ENCODE results near the gene USP44. TPM values are rescaled to one million over a fixed set of nuclear protein-coding genes. Genes with fewer than 3 reads are reported as not detected.

Gene USP44
- total RNA-seq, 1 donor from 2014 or later: 13.3 TPM

DNA sequence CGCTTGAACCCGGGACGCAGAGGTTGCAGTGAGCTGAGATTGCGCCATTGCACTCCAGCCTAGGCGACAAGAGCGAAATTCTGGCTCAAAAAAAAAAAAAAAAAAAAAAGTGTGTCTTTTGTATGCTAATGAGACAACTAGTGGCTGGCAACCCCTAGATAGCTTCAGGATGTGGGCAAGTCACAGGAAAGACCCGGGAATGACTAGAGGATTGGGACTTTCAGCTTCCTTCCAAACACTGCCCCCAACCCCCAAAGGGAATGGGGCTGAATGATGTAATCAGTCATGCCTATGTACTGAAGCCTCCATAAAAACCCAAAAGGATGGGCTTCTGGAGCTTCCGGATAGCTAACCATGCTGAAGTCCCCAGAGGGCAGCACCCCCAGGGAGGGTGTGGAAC, 28.6 kb downstream of the USP44 start:
- H3K4me1 Mint-ChIP-seq (ENCODE audit: low read depth): no peaks in the 10 kb centered on the region
- no peak for TF ChIP-seq CTCF (IDR thresholded peaks at IDR 0.05; ENCODE audit: unreplicated experiment)
- peaks cover 9% of the 10 kb centered on the region for H3K36me3 Mint-ChIP-seq (ENCODE audit: insufficient read depth)
- H3K27ac Mint-ChIP-seq: no peak overlapping the region
- DNase-seq (ENCODE audit: low spot score, unreplicated experiment): no peak
- no peaks in the 10 kb centered on the region for H3K27me3 Mint-ChIP-seq
- H3K4me3 Mint-ChIP-seq (ENCODE audit: low read depth): no peak overlapping the region
- no peaks in the 10 kb centered on the region for H3K9me3 Mint-ChIP-seq (ENCODE audit: low read depth)

GRCh38 chr12:95520816-95521215, 30.5 kb downstream of the USP44 start:
- H3K4me1 Mint-ChIP-seq (ENCODE audit: low read depth): peaks cover 5% of the 10 kb centered on the region

DNA sequence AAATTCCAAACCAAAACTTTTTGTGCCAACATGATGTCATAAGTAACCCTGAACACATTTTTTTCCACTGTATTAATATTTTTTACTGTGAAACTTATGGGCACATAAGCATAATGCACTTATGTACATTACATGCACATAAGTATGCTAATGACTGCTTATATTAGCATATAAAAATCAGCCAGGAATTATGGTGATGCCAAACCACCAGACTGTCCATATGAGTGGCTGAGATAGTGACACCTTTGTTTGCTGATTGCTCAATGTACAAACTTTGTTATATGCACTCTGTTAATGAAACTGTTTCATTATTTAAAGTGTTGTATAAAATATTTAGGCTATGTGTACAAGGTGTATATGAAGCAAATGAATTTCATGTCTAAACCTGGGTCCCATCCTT, 32.3 kb downstream of the USP44 start:
- Mint-ChIP-seq H3K36me3 (ENCODE audit: insufficient read depth) (peaks cover 15% of the 10 kb centered on the region), H3K4me1 (ENCODE audit: low read depth) (peaks cover 5% of the 10 kb centered on the region), H3K27ac (no peak overlapping the region), H3K4me3 (ENCODE audit: low read depth) (no peak overlapping the region), H3K9me3 (ENCODE audit: low read depth) (no peaks in the 10 kb centered on the region), H3K27me3 (no peaks in the 10 kb centered on the region)
- DNase-seq (ENCODE audit: low spot score, unreplicated experiment): no peak
- TF ChIP-seq CTCF (IDR thresholded peaks at IDR 0.05; ENCODE audit: unreplicated experiment): no peak

More at GRCh38 chr12:95520816-95521215, 30.5 kb downstream of the USP44 start:
- Mint-ChIP-seq H3K27me3 (no peaks in the 10 kb centered on the region), H3K4me3 (ENCODE audit: low read depth) (no peak overlapping the region), H3K27ac (no peak overlapping the region), H3K36me3 (ENCODE audit: insufficient read depth) (peaks cover 9% of the 10 kb centered on the region), H3K9me3 (ENCODE audit: low read depth) (no peaks in the 10 kb centered on the region)
- DNase-seq (ENCODE audit: low spot score, unreplicated experiment): no peak
- no peak for TF ChIP-seq CTCF (IDR thresholded peaks at IDR 0.05; ENCODE audit: unreplicated experiment)

DNA sequence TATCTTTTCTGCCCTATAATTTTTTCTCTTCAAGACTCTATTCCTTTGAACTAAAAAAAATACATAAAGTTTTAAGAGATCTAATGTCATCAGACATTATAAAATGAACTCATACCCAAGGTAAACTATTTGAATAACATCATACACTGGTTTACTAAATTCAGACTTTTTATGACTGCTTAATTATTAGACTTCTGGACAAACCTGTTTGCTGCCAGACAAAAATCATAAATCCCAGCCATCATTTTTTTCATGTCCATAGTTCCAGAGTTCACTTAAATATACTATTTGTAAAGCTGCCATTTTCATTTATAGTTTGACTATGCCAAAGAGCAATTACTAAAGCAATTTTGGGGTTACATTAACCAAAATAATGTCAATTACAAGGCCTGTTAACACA, 34.0 kb downstream of the USP44 start:
- no peak overlapping the region for H3K27ac Mint-ChIP-seq
- no peak for TF ChIP-seq CTCF (IDR thresholded peaks at IDR 0.05; ENCODE audit: unreplicated experiment)
- H3K27me3 Mint-ChIP-seq: no peaks in the 10 kb centered on the region
- no peaks in the 10 kb centered on the region for H3K9me3 Mint-ChIP-seq (ENCODE audit: low read depth)
- no peak overlapping the region for H3K4me3 Mint-ChIP-seq (ENCODE audit: low read depth)
- H3K4me1 Mint-ChIP-seq (ENCODE audit: low read depth): peaks cover 5% of the 10 kb centered on the region
- no peak for DNase-seq (ENCODE audit: low spot score, unreplicated experiment)
- peaks cover 22% of the 10 kb centered on the region for H3K36me3 Mint-ChIP-seq (ENCODE audit: insufficient read depth)

DNA sequence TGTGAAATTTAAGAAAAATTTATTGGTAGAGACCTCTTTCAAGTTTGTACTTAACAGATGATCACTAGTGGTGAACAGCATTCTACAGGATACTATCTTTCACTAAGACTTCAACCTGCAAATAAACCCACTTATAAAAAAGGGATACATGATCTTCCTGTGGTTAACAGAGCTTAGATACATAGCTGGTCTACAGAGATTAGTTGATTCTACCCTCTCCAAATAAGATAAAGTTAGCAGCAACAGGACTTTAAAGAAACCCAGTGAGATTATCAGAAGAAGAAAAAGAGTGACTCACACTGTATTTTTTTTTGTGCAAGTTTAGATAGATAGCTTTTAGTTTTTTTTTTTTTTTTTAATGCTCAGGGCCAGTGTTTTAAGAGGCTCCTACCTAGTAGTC, 34.5 kb downstream of the USP44 start:
- TF ChIP-seq CTCF (IDR thresholded peaks at IDR 0.05; ENCODE audit: unreplicated experiment): no peak
- Mint-ChIP-seq H3K36me3 (ENCODE audit: insufficient read depth) (peaks cover 25% of the 10 kb centered on the region), H3K4me3 (ENCODE audit: low read depth) (no peak overlapping the region), H3K27me3 (no peaks in the 10 kb centered on the region), H3K27ac (no peak overlapping the region), H3K4me1 (ENCODE audit: low read depth) (peaks cover 5% of the 10 kb centered on the region), H3K9me3 (ENCODE audit: low read depth) (no peaks in the 10 kb centered on the region)
- DNase-seq (ENCODE audit: low spot score, unreplicated experiment): no peak
